Liver (tissue), 9 donors: ENCODE results near the gene NKAIN2. TPM values are rescaled to one million over a fixed set of nuclear protein-coding genes. Genes with fewer than 3 reads are reported as not detected.

Experiments
- DNase-seq: peaks from one replicate; pipeline ENCODE4 v3.0.0-alpha.2; 2017; ENCODE audit warnings: low spot score
- H3K27ac ChIP-seq, 2 donors: one replicate each; pipeline ENCODE4 v1.7.0; 2013; ENCODE audit warnings: inconsistent platforms in 2 of 2, low read length in 2 of 2, control low read depth in 1 of 2, low read depth in 1 of 2, mild to moderate bottlenecking in 1 of 2
- H3K27me3 ChIP-seq, 4 donors: one replicate each; pipeline versions ENCODE4 v1.6.1 to v1.7.0; 2013; ENCODE audit warnings: low read length in 3 of 4, inconsistent platforms in 1 of 4, mild to moderate bottlenecking in 1 of 4, moderate library complexity in 1 of 4; ENCODE audit not compliant: control insufficient read depth in 4 of 4, insufficient read depth in 4 of 4
- H3K36me3 ChIP-seq, 4 donors: one replicate each; pipeline versions ENCODE4 v1.6.1 to v1.7.0; 2013; ENCODE audit warnings: low read length in 3 of 4, mild to moderate bottlenecking in 3 of 4, low read depth in 1 of 4, moderate library complexity in 1 of 4; ENCODE audit not compliant: control insufficient read depth in 4 of 4, insufficient read depth in 3 of 4
- H3K4me1 ChIP-seq, 4 donors: one replicate each; pipeline versions ENCODE4 v1.6.1 to v1.7.0; 2013; ENCODE audit warnings: low read length in 3 of 4, mild to moderate bottlenecking in 3 of 4, moderate library complexity in 1 of 4; ENCODE audit not compliant: control insufficient read depth in 4 of 4, insufficient read depth in 4 of 4
- H3K4me3 ChIP-seq, 3 donors: one replicate each; pipeline versions ENCODE4 v1.6.1 to v1.7.0; 2013; ENCODE audit warnings: low read length in 3 of 3, control low read depth in 1 of 3, low read depth in 1 of 3, mild to moderate bottlenecking in 1 of 3
- H3K9ac ChIP-seq, 2 donors: one replicate each; pipeline ENCODE4 v1.7.0; 2013; ENCODE audit warnings: low read length in 2 of 2, mild to moderate bottlenecking in 2 of 2, moderate library complexity in 2 of 2, control low read depth in 1 of 2, low read depth in 1 of 2
- H3K9me3 ChIP-seq, 4 donors: one replicate each; pipeline versions ENCODE4 v1.6.1 to v1.7.0; 2013; ENCODE audit warnings: low read length in 3 of 4; ENCODE audit not compliant: control insufficient read depth in 4 of 4
- EGR1 ChIP-seq, 2 donors: IDR thresholded peaks; 2 replicates each; pipeline ENCODE4 v1.6.1; 2016 to 2018; ENCODE audit warnings: antibody characterized with exemption in 2 of 2, low read depth in 2 of 2
- FOXA1 ChIP-seq: IDR thresholded peaks from 2 replicates; pipeline ENCODE4 v1.6.1; 2016; ENCODE audit warnings: antibody characterized with exemption
- GABPA ChIP-seq, 2 donors: IDR thresholded peaks in 1 of 2; conservative IDR thresholded peaks in 1 of 2; 2 replicates each; pipeline ENCODE4 v1.6.1; 2016; ENCODE audit warnings: antibody characterized with exemption in 2 of 2, mild to moderate bottlenecking in 1 of 2, moderate library complexity in 1 of 2
- HNF4A ChIP-seq, 2 donors: conservative IDR thresholded peaks; 2 replicates each; pipeline ENCODE4 v1.6.1; 2016; ENCODE audit warnings: antibody characterized with exemption in 2 of 2, mild to moderate bottlenecking in 2 of 2
- HNF4G ChIP-seq: IDR thresholded peaks from 2 replicates; pipeline ENCODE4 v1.6.1; 2016; ENCODE audit warnings: antibody characterized with exemption
- JUND ChIP-seq, 2 donors: IDR thresholded peaks; 2 replicates each; pipeline ENCODE4 v1.6.1; 2016; ENCODE audit warnings: antibody characterized with exemption in 2 of 2
- NR2F2 ChIP-seq: IDR thresholded peaks from 2 replicates; pipeline ENCODE4 v1.6.1; 2016; ENCODE audit warnings: antibody characterized with exemption
- RAD21 ChIP-seq, 2 donors: IDR thresholded peaks; 2 replicates each; pipeline ENCODE4 v1.6.1; 2016; ENCODE audit warnings: antibody characterized with exemption in 2 of 2, mild to moderate bottlenecking in 2 of 2
- RXRA ChIP-seq, 2 donors: IDR thresholded peaks; 2 replicates each; pipeline ENCODE4 v1.6.1; 2017 to 2018; ENCODE audit warnings: antibody characterized with exemption in 2 of 2, mild to moderate bottlenecking in 1 of 2
- SP1 ChIP-seq: IDR thresholded peaks from 2 replicates; pipeline ENCODE4 v1.6.1; 2018; ENCODE audit warnings: antibody characterized with exemption, mild to moderate bottlenecking
- YY1 ChIP-seq: IDR thresholded peaks from 2 replicates; pipeline ENCODE4 v1.6.1; 2016; ENCODE audit warnings: antibody characterized with exemption, mild to moderate bottlenecking
- WGBS: extraction: QIAGEN DNeasy Blood & Tissue Kit; methylation state at CpG from one replicate; pipeline ENCODE4 v1.1.7; 2013; 5-methylcytosine and 5-hydroxymethylcytosine counted together
- polyA plus RNA-seq, 2 donors: library from polyadenylated mRNA; stranded (reverse) in 1 of 2; unstranded in 1 of 2; fragments of 200-250 nt in 1 of 2; fragments of >200 nt in 1 of 2; fragmentation: Nextera tagmentation in 1 of 2; extraction: Ambion mirVana in 1 of 2; gene quantifications; one replicate each; pipeline versions ENCODE4 v1.2.1 to v1.2.3, GENCODE V29; 2013 to 2015
- total RNA-seq, 2 donors: library from RNA; depleted of rRNA; stranded (reverse); fragments of >200 nt; gene quantifications; one replicate each; pipeline ENCODE4 v1.2.3, GENCODE V29; 2014
- TF ChIP-seq, protein P1 (sequence below): fragments of 150-350 bp; IDR thresholded peaks from 2 replicates; pipeline ENCODE4 v1.5.1; 2017; ENCODE audit warnings: improper control_type of control experiment, low read depth, low read length; ENCODE audit not compliant: missing input control
- TF ChIP-seq, protein P2 (sequence below): IDR thresholded peaks from 2 replicates; pipeline ENCODE4 v1.6.1; 2016; ENCODE audit warnings: antibody characterized with exemption, mild to moderate bottlenecking
- TF ChIP-seq, protein P3 (sequence below): IDR thresholded peaks from 2 replicates; pipeline ENCODE4 v1.6.1; 2016; ENCODE audit warnings: antibody characterized with exemption
- TF ChIP-seq, protein P4 (sequence below): IDR thresholded peaks from 2 replicates; pipeline ENCODE4 v1.6.1; 2016; ENCODE audit warnings: antibody characterized with exemption
- TF ChIP-seq, protein P5 (sequence below): IDR thresholded peaks from 2 replicates; pipeline ENCODE4 v1.6.1; 2016; ENCODE audit warnings: antibody characterized with exemption
- donor health status: healthy.
- donor health status: healthy.
- donor health status: healthy.
- donor health status: healthy.
- donor health status: healthy.

NKAIN2 gene
- total and polyA plus RNA-seq, 4 donors = 0.05 to 0.14 TPM; not detected in 2

DNA sequence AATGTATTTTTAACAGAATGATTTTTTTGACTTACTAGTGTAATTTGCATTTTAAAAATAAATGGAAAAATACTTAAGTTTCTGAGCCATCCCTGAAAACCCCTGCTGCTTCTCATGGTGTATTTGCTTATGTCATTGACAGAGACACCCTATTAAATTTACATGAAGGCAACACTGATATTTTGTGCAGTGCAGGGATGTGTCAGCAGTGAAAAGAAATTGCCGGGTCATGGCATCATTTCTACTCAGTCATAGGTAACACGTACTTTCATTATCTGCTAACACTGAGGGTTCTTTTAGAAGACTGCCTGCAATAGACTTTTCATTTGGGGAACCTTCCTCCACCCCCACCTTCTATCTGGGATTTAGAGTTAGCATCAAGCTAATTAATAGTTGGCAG is 1021.9 kb downstream of the NKAIN2 start (continued):
- TF ChIP-seq RXRA (IDR thresholded peaks at IDR 0.05) (no peak), HNF4A (conservative IDR thresholded peaks at IDR 0.05) (no peak), GABPA (IDR thresholded peaks at IDR 0.05 in 1 of 2, conservative IDR thresholded peaks at IDR 0.05 in 1 of 2) (no peak), HNF4G (no peak), FOXA1 (no peak)
- TF ChIP-seq, protein P1, sequence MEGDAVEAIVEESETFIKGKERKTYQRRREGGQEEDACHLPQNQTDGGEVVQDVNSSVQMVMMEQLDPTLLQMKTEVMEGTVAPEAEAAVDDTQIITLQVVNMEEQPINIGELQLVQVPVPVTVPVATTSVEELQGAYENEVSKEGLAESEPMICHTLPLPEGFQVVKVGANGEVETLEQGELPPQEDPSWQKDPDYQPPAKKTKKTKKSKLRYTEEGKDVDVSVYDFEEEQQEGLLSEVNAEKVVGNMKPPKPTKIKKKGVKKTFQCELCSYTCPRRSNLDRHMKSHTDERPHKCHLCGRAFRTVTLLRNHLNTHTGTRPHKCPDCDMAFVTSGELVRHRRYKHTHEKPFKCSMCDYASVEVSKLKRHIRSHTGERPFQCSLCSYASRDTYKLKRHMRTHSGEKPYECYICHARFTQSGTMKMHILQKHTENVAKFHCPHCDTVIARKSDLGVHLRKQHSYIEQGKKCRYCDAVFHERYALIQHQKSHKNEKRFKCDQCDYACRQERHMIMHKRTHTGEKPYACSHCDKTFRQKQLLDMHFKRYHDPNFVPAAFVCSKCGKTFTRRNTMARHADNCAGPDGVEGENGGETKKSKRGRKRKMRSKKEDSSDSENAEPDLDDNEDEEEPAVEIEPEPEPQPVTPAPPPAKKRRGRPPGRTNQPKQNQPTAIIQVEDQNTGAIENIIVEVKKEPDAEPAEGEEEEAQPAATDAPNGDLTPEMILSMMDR = no peak

DNA sequence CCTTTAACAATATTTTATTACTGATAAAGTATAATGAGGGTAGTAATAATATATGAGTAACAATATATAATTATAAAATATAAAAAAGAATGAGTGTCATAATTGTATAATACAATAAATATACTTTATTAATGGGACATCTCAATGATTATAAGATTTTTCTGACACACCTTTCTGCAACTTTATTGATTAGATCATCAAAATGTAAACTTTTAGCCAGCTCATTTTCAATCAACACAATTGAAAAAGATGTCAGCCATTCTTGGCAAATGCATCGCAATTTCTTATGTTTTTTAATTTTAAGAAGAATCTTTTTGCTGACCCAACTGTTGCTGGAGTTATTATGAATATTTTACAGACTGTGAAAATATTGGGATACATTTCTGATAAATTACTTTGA is 1026.2 kb downstream of the NKAIN2 start:
- TF ChIP-seq, protein P2, sequence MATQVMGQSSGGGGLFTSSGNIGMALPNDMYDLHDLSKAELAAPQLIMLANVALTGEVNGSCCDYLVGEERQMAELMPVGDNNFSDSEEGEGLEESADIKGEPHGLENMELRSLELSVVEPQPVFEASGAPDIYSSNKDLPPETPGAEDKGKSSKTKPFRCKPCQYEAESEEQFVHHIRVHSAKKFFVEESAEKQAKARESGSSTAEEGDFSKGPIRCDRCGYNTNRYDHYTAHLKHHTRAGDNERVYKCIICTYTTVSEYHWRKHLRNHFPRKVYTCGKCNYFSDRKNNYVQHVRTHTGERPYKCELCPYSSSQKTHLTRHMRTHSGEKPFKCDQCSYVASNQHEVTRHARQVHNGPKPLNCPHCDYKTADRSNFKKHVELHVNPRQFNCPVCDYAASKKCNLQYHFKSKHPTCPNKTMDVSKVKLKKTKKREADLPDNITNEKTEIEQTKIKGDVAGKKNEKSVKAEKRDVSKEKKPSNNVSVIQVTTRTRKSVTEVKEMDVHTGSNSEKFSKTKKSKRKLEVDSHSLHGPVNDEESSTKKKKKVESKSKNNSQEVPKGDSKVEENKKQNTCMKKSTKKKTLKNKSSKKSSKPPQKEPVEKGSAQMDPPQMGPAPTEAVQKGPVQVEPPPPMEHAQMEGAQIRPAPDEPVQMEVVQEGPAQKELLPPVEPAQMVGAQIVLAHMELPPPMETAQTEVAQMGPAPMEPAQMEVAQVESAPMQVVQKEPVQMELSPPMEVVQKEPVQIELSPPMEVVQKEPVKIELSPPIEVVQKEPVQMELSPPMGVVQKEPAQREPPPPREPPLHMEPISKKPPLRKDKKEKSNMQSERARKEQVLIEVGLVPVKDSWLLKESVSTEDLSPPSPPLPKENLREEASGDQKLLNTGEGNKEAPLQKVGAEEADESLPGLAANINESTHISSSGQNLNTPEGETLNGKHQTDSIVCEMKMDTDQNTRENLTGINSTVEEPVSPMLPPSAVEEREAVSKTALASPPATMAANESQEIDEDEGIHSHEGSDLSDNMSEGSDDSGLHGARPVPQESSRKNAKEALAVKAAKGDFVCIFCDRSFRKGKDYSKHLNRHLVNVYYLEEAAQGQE = no peak
- no peak for TF ChIP-seq HNF4A (conservative IDR thresholded peaks at IDR 0.05)
- TF ChIP-seq RXRA (IDR thresholded peaks at IDR 0.05) = no peak
- TF ChIP-seq JUND (IDR thresholded peaks at IDR 0.05) = no peak
- no peak for TF ChIP-seq NR2F2
- TF ChIP-seq, protein P3, sequence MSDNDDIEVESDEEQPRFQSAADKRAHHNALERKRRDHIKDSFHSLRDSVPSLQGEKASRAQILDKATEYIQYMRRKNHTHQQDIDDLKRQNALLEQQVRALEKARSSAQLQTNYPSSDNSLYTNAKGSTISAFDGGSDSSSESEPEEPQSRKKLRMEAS = no peak
- TF ChIP-seq FOXA1 = no peak
- no peak for TF ChIP-seq GABPA (IDR thresholded peaks at IDR 0.05 in 1 of 2, conservative IDR thresholded peaks at IDR 0.05 in 1 of 2)
- TF ChIP-seq HNF4G = no peak

DNA sequence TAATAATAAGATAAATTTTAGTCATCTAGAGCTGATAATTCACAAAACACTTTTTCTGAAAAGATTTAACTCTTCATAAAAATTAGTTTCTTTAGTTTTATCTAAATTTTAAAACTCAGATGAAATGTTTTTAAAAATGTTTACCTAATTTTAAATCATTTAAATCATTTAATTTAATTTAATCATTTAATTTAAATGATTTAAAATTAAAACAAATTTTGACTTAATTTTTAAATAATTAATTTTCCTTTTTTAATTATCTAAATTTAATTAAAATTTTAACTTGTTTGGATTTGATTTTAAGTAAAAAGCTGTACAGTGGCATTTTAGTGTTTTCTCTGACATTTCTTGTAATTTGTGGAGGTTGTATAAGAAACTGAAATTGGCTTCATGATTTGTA is 1026.8 kb downstream of the NKAIN2 start:
- H3K27ac ChIP-seq = no peak overlapping the region
- no peak overlapping the region for H3K9ac ChIP-seq
- no peak overlapping the region for H3K4me3 ChIP-seq
- no peaks in the 10 kb centered on the region for H3K36me3 ChIP-seq
- no peaks in the 10 kb centered on the region for H3K4me1 ChIP-seq
- DNase-seq = no peak
- H3K27me3 ChIP-seq = no peaks in the 10 kb centered on the region
- no peaks in the 10 kb centered on the region for H3K9me3 ChIP-seq
- no peak for TF ChIP-seq RAD21 (IDR thresholded peaks at IDR 0.05)
- TF ChIP-seq JUND (IDR thresholded peaks at IDR 0.05) = no peak
- no peak for TF ChIP-seq HNF4G
- TF ChIP-seq, protein P4, sequence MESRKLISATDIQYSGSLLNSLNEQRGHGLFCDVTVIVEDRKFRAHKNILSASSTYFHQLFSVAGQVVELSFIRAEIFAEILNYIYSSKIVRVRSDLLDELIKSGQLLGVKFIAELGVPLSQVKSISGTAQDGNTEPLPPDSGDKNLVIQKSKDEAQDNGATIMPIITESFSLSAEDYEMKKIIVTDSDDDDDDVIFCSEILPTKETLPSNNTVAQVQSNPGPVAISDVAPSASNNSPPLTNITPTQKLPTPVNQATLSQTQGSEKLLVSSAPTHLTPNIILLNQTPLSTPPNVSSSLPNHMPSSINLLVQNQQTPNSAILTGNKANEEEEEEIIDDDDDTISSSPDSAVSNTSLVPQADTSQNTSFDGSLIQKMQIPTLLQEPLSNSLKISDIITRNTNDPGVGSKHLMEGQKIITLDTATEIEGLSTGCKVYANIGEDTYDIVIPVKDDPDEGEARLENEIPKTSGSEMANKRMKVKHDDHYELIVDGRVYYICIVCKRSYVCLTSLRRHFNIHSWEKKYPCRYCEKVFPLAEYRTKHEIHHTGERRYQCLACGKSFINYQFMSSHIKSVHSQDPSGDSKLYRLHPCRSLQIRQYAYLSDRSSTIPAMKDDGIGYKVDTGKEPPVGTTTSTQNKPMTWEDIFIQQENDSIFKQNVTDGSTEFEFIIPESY = no peak
- no peak for TF ChIP-seq NR2F2
- TF ChIP-seq, protein P1 = no peak
- TF ChIP-seq HNF4A (conservative IDR thresholded peaks at IDR 0.05) = no peak
- TF ChIP-seq SP1 = no peak
- TF ChIP-seq YY1 = no peak
- no peak for TF ChIP-seq EGR1 (IDR thresholded peaks at IDR 0.05; ENCODE audit: low read depth in 2 of 2)
- TF ChIP-seq, protein P2 = no peak
- TF ChIP-seq GABPA (IDR thresholded peaks at IDR 0.05 in 1 of 2, conservative IDR thresholded peaks at IDR 0.05 in 1 of 2) = no peak
- TF ChIP-seq, protein P5, sequence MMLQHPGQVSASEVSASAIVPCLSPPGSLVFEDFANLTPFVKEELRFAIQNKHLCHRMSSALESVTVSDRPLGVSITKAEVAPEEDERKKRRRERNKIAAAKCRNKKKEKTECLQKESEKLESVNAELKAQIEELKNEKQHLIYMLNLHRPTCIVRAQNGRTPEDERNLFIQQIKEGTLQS = no peak

More for the DNA sequence above, 1026.2 kb downstream of the NKAIN2 start:
- no peaks in the 10 kb centered on the region for H3K9me3 ChIP-seq
- H3K4me3 ChIP-seq = no peak overlapping the region
- DNase-seq = no peak
- no peaks in the 10 kb centered on the region for H3K27me3 ChIP-seq
- H3K36me3 ChIP-seq = no peaks in the 10 kb centered on the region
- no peak overlapping the region for H3K27ac ChIP-seq
- no peaks in the 10 kb centered on the region for H3K4me1 ChIP-seq
- WGBS = 95% methylated on average over 1 of the region's 1 CpG
- no peak overlapping the region for H3K9ac ChIP-seq
